H9 (cell line): ENCODE data around the gene METTL1. TPM values are rescaled to one million over a fixed set of nuclear protein-coding genes. Genes with fewer than 3 reads are reported as not detected.

Experiments used
- DNase-seq: peaks from one replicate; pipeline ENCODE4 v3.0.0-alpha.2; 2017
- H2AFZ ChIP-seq: one replicate; pipeline ENCODE4 v1.6.1; 2013; ENCODE audit warnings: mild to moderate bottlenecking, low read length, control low read depth, moderate library complexity
- H2AK5ac ChIP-seq: 2 replicates; pipeline ENCODE4 v1.6.1; 2013; ENCODE audit warnings: low read length, control low read depth, mixed read lengths; ENCODE audit not compliant: insufficient read length
- H2BK120ac ChIP-seq: one replicate; pipeline ENCODE4 v1.6.1; 2013; ENCODE audit warnings: low read depth, mild to moderate bottlenecking, low read length, control low read depth, inconsistent platforms; ENCODE audit not compliant: poor library complexity, severe bottlenecking
- H2BK12ac ChIP-seq: 2 replicates; pipeline ENCODE4 v1.6.1; 2013; ENCODE audit warnings: low read length, control low read depth, mixed read lengths, low read depth; ENCODE audit not compliant: insufficient read length
- H2BK15ac ChIP-seq: 2 replicates; pipeline ENCODE4 v1.6.1; 2013; ENCODE audit warnings: low read depth, low read length, control low read depth
- H2BK20ac ChIP-seq: one replicate; pipeline ENCODE4 v1.6.1; 2013; ENCODE audit warnings: low read depth, mild to moderate bottlenecking, low read length, control low read depth, inconsistent platforms; ENCODE audit not compliant: poor library complexity, severe bottlenecking
- H2BK5ac ChIP-seq: 2 replicates; pipeline ENCODE4 v1.6.1; 2013; ENCODE audit warnings: low read length, control low read depth, mixed read lengths; ENCODE audit not compliant: insufficient read length
- H3K14ac ChIP-seq: 2 replicates; pipeline ENCODE4 v1.6.1; 2013; ENCODE audit warnings: low read length, control low read depth; ENCODE audit not compliant: insufficient read depth
- H3K18ac ChIP-seq: 2 replicates; pipeline ENCODE4 v1.6.1; 2013; ENCODE audit warnings: low read depth, mild to moderate bottlenecking, mixed read lengths, low read length, control low read depth; ENCODE audit not compliant: insufficient read length
- H3K23ac ChIP-seq: 2 replicates; pipeline ENCODE4 v1.6.1; 2013; ENCODE audit warnings: low read length, control low read depth, mixed read lengths, low read depth; ENCODE audit not compliant: insufficient read length
- H3K23me2 ChIP-seq: 2 replicates; pipeline ENCODE4 v1.6.1; 2013; ENCODE audit warnings: low read depth, mild to moderate bottlenecking, mixed read lengths, low read length, control low read depth; ENCODE audit not compliant: insufficient read length, poor library complexity, severe bottlenecking
- H3K27ac ChIP-seq: 2 replicates; pipeline ENCODE4 v1.5.1; 2013; ENCODE audit warnings: low read length, control low read depth, mixed read lengths, low read depth; ENCODE audit not compliant: insufficient read length
- H3K27me3 ChIP-seq: 2 replicates; pipeline ENCODE4 v1.6.1; 2013; ENCODE audit warnings: low read length, control low read depth, inconsistent platforms; ENCODE audit not compliant: insufficient read depth
- H3K4ac ChIP-seq: 2 replicates; pipeline ENCODE4 v1.6.1; 2013; ENCODE audit warnings: low read depth, mild to moderate bottlenecking, control low read depth, inconsistent platforms, low read length, moderate library complexity
- H3K4me1 ChIP-seq: 2 replicates; pipeline ENCODE4 v1.6.1; 2013; ENCODE audit warnings: low read length, control low read depth, inconsistent platforms; ENCODE audit not compliant: insufficient read depth
- H3K4me2 ChIP-seq: 2 replicates; pipeline ENCODE4 v1.6.1; 2013; ENCODE audit warnings: low read length, control low read depth, mixed read lengths; ENCODE audit not compliant: insufficient read length, insufficient read depth
- H3K56ac ChIP-seq: 2 replicates; pipeline ENCODE4 v1.6.1; 2013; ENCODE audit warnings: low read depth, mild to moderate bottlenecking, mixed read lengths, low read length, control low read depth; ENCODE audit not compliant: insufficient read length
- H3K79me1 ChIP-seq: 2 replicates; pipeline ENCODE4 v1.6.1; 2013; ENCODE audit warnings: low read depth, mild to moderate bottlenecking, moderate library complexity, low read length, control low read depth, inconsistent platforms; ENCODE audit not compliant: insufficient read depth, poor library complexity, severe bottlenecking
- H3K79me2 ChIP-seq: 2 replicates; pipeline ENCODE4 v1.6.1; 2013; ENCODE audit warnings: low read length, control low read depth, inconsistent platforms; ENCODE audit not compliant: insufficient read depth
- H3K9ac ChIP-seq: 2 replicates; pipeline ENCODE4 v1.6.1; 2013; ENCODE audit warnings: low read length, control low read depth, mixed read lengths; ENCODE audit not compliant: insufficient read length; ENCODE audit errors: extremely low read depth
- H3K9me3 ChIP-seq: one replicate; pipeline ENCODE4 v1.6.1; 2013; ENCODE audit warnings: low read depth, low read length, inconsistent platforms; ENCODE audit not compliant: control insufficient read depth
- H3T11ph ChIP-seq: one replicate; pipeline ENCODE4 v1.6.1; 2013; ENCODE audit warnings: mild to moderate bottlenecking, low read length, control low read depth, inconsistent platforms
- H4K20me1 ChIP-seq: one replicate; pipeline ENCODE4 v1.6.1; 2013; ENCODE audit not compliant: control insufficient read depth, insufficient read length, insufficient read depth
- H4K5ac ChIP-seq: 2 replicates; pipeline ENCODE4 v1.6.1; 2013; ENCODE audit warnings: low read depth, mild to moderate bottlenecking, mixed read lengths, low read length, control low read depth; ENCODE audit not compliant: insufficient read length
- H4K8ac ChIP-seq: replicated peaks from 2 replicates; pipeline ENCODE4 v1.6.1; 2013; ENCODE audit warnings: low read length, control low read depth, mixed read lengths, low read depth; ENCODE audit not compliant: insufficient read length
- H4K91ac ChIP-seq: 2 replicates; pipeline ENCODE4 v1.6.1; 2013; ENCODE audit warnings: low read depth, mild to moderate bottlenecking, moderate library complexity, mixed read lengths, low read length, control low read depth; ENCODE audit not compliant: insufficient read length
- H3K27ac Mint-ChIP-seq, 3 experiments: 2 replicates in 2 of 3; 3 replicates in 1 of 3; pipeline ENCODE4 v1.8.0; 2020 to 2021; ENCODE audit warnings: mixed read lengths in 3 of 3, mild to moderate bottlenecking in 1 of 3, moderate library complexity in 1 of 3
- H3K27me3 Mint-ChIP-seq: 2 replicates; pipeline ENCODE4 v1.8.0; 2021; ENCODE audit warnings: low read depth, mild to moderate bottlenecking, moderate library complexity, mixed read lengths
- H3K36me3 Mint-ChIP-seq, 3 experiments: 2 replicates in 2 of 3; 3 replicates in 1 of 3; pipeline ENCODE4 v1.8.0; 2020 to 2021; ENCODE audit warnings: low read depth in 3 of 3, mixed read lengths in 3 of 3; ENCODE audit not compliant: insufficient read depth in 1 of 3
- H3K4me1 Mint-ChIP-seq, 2 experiments: 2 replicates each; pipeline ENCODE4 v1.8.0; 2020; ENCODE audit warnings: mixed read lengths in 2 of 2
- H3K4me3 Mint-ChIP-seq, 2 experiments: 2 replicates in 1 of 2; 3 replicates in 1 of 2; pipeline ENCODE4 v1.8.0; 2020 to 2021; ENCODE audit warnings: mild to moderate bottlenecking in 2 of 2, mixed read lengths in 2 of 2, moderate library complexity in 1 of 2
- H3K9me3 Mint-ChIP-seq, 2 experiments: 2 replicates in 1 of 2; 3 replicates in 1 of 2; pipeline ENCODE4 v1.8.0; 2020; ENCODE audit warnings: mild to moderate bottlenecking in 2 of 2, mixed read lengths in 2 of 2, moderate library complexity in 1 of 2
- CTCF ChIP-seq: fragments of 200-600 bp; sonication (generic); conservative IDR thresholded peaks from 3 replicates; pipeline ENCODE4 v1.8.0; 2021; ENCODE audit warnings: antibody characterized with exemption, mild to moderate bottlenecking
- WGBS: extraction: QIAGEN DNeasy Blood & Tissue Kit; methylation state at CpG from one replicate; pipeline ENCODE4 v1.1.7; 2013; ENCODE audit warnings: missing lambda C conversion rate, low lambda C conversion rate, mixed read lengths; ENCODE audit not compliant: insufficient read length; ENCODE audit errors: extremely low coverage; 5-methylcytosine and 5-hydroxymethylcytosine counted together
- total RNA-seq: library from RNA; stranded (reverse); gene quantifications from 2 replicates; pipeline ENCODE4 v1.2.1, GENCODE V29; 2021

METTL1 gene
- total RNA-seq, 1 experiment from 2014 or later = 58.4 TPM

DNA sequence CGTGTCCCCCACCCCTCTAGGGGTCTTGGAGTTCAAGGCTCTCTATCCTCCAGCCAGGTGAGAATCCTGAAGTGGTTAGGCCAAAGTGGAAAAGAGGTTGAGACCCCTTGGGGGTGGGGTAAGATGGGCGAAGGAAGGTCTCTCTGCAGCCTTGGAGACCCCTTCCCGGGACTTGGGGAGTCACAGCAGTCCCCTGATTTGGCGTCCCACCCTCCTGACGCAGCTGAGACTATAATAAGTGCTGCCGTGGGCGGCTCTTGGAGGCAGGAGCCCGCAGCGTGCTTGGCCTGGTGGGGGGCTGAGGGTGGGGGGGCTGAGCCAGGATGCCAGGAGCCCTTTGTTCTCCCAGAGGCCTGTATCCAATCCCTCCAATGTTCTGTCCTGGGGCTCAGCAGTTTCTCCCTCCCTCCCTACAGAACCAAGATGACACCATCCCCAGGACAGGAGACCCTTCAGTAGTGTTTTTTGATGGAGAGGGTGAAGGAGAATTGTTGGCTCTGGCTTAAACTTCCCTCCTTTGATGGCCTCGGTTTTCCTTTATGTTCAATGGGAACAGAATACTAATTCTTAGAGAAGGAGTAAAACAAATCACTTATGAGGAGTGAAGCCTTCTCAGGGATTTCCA is 31.9 kb downstream of the METTL1 start:
- Histone ChIP-seq H2AK5ac (no peak overlapping the region), H2BK5ac (no peak overlapping the region), H3K23me2 (peaks cover 16% of the 10 kb centered on the region), H2BK20ac (no peak overlapping the region), H3K4ac (no peak overlapping the region), H3K14ac (no peak overlapping the region), H2BK120ac (no peak overlapping the region), H3K27me3 (peaks cover 44% of the 10 kb centered on the region), H3K56ac (no peak overlapping the region), H2AFZ (no peak overlapping the region), H3K27ac (no peak overlapping the region), H3T11ph (no peak overlapping the region), H2BK15ac (no peak overlapping the region), H3K4me1 (peaks cover 2% of the 10 kb centered on the region; the same call in 1 of the 2 replicates), H3K9ac (no peak overlapping the region), H3K9me3 (no peaks in the 10 kb centered on the region), H3K23ac (no peak overlapping the region), H4K20me1 (peaks cover 2% of the 10 kb centered on the region), H3K79me2 (no peaks in the 10 kb centered on the region), H3K18ac (no peak overlapping the region), H4K91ac (no peak overlapping the region), H3K79me1 (no peaks in the 10 kb centered on the region), H3K4me2 (no peak overlapping the region), H4K8ac (no peak overlapping the region), H2BK12ac (no peak overlapping the region), H4K5ac (no peak overlapping the region)
- Mint-ChIP-seq H3K36me3 (no peaks in the 10 kb centered on the region; a peak in 1 of 7 replicates), H3K27ac (no peak overlapping the region), H3K4me3 (peak overlapping the region in 1 of 2 experiments; percentile 86; a peak in 1 of 5 replicates), H3K27me3 (peaks cover 79% of the 10 kb centered on the region), H3K4me1 (peaks cover 26 to 32% of the 10 kb centered on the region in 2 experiments), H3K9me3 (no peaks in the 10 kb centered on the region; a peak in 1 of 5 replicates)
- no peak for TF ChIP-seq CTCF
- no peak for DNase-seq
- WGBS = no CpG with 5 or more reads among the region's 10 CpGs
